ENCODE measurements around the gene NANP.

- TF ChIP-seq CTCF (IDR thresholded peaks at IDR 0.05): no peak
- TF ChIP-seq POLR2A (IDR thresholded peaks at IDR 0.05): no peak
Observed at GRCh38 chr20:25659999-25660398, 36.2 kb upstream of the NANP start.

Measured in testis (tissue), 2 donors.